Epidermal melanocyte (primary cell): ENCODE results near the gene NXT1.

Source experiments
- DNase-seq: peaks from one replicate; pipeline ENCODE4 v3.0.0; 2011; ENCODE audit warnings: low spot score; ENCODE audit not compliant: insufficient read length

NXT1 gene

DNA sequence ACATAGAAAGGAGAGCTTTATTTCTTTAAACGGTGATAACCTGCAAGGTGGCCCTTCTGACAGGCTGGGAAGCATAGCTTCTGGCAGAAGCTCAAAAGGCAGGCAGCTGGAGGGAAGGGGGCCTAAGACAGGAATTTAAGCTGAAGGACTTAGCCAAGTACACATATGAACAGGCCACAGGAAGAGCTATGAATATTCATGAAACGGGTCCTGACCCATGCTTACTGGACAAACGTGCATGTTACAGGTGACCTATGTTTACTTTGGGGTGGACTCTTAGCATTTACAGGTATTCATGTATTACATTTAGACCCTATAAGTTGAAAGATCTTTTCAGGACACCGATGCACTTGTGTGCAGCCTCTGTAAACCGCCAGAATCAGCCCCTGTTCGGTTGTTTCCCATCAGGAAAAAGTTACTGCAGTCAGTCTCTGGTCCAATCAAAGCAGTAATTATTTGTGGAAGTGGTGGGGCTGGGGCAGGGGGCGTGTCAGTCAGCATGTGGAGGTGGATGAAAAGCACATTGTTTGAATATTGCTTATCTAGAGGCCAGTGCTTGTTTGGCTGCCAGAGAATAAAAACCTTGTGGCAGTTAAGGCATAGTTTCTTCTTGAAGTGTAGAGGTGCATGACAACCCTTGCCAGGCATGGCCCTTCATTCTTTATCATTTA, 8.5 kb downstream of the NXT1 start:
- DNase-seq: no peak

DNA sequence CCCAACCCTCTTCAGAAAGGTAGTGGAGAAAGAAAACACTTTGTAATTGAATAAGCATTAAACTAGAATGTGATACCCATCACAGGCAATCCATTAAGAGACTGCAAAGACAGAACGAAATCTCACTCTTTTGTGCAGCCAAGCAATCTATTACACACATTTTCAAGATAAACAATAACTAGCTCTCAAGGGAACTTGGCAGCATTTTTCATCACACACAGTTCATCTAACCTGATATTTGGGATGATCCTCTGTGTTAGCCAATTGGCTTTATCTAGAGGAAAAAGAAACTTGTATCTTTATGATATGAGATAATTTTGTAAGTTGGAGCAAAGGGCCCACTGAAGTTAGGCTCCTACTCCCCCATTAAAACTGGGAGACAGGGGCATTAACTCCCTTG, 9.9 kb downstream of the NXT1 start:
- no peak for DNase-seq

DNA sequence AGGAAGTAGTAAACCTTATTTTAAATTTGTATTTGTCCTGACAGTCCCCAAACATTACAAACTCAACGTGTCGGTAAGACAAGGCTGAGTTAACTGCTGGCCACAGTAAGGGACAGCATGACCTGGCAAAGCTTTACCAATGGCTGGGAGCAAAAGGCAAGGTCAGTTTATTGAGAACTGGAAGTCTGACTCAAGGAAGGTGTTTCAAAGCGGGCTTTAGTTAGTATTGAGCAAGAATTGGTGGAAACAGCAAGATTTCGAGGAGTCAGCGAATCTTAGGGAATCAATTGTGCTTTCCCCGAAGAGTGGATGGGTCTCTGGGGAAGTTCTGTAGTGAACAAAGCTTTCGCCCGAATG, 10.5 kb downstream of the NXT1 start:
- DNase-seq: no peak

- peak; percentile 85 for DNase-seq
Measured at GRCh38 chr20:23361476-23362391, 11.1 kb downstream of the NXT1 start, which contains the start of gene GZF1. Gene GZF1, plus strand, starts transcription at chr20:23362182. Its CDS starts 2,202 bp downstream, at chr20:23364384.

DNA sequence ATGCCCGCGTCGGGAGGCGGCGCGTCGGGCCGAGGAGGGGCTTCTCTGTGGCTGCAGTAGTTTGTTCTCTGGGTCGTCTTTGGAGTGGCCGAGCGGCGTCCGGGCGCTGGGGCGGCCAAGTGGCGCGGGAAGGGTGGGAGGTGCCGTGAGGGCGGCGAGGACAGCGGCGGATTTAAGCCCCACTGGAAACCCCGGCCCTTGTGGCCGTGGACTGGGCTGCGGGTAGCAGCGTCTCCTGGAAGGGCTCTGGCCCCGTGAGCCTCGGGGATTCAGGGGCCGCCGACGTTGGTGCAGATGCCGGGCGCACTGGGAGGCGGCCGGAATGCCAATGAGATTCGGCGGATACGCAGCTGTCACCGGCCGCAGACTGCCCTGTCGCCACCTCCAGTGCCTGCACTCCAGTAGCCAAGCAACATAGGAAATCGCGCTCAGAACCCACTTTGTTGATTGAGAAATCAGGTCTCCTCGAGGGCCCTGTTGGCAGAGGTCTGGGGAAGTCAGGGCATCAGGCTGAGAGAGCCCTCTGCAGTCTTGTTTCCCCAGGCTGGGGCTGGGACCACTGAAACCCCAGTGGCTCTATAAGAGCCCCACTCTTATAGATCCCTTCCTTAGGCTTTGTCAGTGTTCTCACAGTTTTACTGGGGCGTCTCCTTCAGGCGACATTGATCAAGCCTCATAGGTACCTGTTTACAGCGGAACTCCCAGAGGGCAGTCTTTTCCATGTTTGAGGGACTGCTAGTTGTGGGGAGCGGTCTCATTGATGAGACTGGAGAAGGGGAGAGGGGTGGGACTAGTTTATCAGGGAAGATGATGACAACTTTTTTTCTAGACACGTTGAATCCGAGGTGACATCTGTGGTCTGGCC, 12.0 kb downstream of the NXT1 start:
- DNase-seq: no peak

DNA sequence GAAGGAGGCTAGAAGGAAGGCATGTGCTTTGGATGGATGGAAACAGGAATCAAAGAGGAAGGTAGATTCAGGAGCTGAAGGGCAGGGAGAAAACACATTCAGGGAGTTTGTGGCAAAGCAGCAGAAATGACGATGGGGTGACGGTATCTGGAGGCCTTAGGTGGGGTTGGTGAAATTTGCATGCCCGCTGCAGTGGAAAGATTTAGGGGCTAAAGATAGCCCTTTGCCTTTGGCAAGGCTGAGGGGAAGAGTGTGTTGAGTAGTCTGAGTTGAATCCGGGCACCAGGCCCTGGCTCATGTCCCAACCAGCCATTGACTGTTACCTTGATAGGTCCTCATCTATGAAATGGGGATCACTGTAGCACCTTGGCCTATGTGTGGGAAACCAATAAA, 12.7 kb downstream of the NXT1 start:
- DNase-seq: no peak

GRCh38 chr20:23365390-23366165, 15.0 kb downstream of the NXT1 start:
- DNase-seq: no peak

DNA sequence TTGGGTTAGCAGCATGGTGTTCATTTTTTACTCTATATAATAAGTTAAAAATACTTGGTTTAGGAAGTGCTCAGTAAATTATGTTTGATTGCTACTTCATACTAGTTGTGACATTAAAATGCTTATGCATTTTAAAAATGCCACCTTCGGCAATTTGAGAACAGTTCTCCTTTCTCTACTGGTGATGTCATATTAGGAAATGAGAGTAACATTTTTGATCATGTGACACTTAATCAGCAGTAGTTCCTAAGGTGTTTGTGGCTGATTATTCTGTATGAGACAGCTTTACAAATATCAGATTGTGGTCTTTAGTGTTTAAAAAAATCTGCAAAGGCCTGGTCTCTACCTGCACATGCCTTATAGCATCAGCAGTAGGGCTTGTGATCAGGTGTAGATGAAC, 15.8 kb downstream of the NXT1 start:
- no peak for DNase-seq

DNA sequence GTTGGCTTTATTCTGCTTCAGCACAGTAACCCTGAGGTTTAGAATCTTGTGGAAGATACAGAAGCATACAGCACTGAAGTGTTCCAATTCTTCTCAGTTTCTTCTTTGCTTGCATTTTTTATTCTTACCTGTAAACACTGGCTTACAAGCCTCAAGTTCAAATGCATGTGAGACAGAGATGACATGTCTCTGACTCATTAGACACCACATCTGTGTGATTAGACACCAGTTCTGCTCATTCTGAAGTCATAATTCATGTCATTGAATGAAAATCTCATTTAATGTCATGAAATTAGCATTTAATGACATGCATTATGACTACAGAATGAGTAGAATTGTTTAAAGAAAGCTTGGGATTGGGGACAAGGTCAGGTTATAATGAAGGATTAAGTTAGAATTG, 17.2 kb downstream of the NXT1 start:
- DNase-seq: no peak

- no peak for DNase-seq
Measured at GRCh38 chr20:23368316-23369071, 17.9 kb downstream of the NXT1 start.

DNA sequence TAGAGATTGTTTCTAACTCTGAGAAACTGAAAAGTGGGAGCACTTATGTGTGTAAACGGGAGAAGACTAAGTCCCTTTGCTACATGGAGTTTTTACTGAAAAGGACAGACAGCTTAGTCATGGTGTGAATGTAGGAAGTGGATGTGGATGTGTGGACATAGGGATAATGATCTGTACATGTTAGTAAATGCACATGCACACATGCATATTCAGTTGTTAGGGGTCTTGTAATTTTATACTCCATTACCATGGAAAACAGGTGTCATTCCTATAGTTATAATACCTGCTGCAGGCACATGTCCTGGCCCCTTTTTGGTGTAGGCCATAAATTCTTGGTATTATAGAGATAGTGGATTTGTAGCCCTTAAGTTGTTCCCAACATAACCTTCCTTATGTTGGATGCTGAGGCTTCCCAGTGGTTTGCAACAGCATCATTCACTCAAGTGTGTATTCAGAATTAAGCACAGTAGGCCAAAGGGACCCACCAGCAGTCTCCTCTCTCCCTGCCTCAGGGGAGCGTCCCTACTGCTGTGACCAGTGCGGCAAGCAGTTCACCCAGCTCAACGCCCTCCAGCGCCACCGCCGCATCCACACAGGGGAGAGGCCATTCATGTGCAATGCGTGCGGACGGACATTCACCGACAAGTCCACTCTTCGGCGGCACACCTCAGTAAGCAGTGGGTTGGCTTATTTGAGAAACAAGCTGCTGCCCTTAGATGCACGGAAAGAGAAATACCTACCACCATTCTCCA, 18.7 kb downstream of the NXT1 start:
- no peak for DNase-seq

DNA sequence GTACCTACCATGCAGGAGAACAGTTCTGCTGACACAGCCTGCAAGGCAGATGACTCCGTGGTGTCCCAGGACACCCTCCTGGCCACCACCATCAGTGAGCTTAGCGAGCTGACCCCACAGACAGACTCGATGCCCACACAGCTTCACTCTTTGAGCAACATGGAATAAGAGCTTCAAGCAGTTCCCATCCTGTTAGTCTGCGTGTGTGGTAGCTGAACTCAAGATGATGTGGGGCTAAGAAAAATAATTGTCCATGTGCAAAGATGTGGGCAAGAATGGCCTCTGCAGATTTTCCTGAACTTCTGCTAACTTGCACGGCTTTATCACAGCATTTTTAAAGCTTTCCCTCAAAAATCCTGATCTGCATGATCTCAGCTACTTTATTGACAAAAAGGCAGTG, 19.7 kb downstream of the NXT1 start:
- no peak for DNase-seq

GRCh38 chr20:23370873-23371272, 20.3 kb downstream of the NXT1 start:
- DNase-seq: no peak

DNA sequence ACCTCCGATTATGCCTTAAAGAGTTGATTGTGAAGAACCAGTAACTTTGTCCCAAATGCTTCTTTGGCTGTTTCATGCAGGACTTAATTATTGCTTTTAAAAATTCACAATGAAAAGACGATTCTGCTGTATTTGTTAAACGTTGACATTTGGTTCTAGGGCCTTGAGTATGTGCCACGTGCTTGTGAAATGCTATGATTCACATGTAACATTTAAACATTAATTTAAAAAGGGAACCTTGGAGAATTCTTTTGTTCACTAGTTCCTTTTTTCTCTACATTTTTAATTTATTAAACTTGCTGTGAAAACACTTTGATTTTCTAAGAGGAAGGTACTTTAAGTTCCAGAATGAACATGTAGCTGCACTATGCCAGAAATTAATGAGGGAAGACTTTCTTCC, 20.9 kb downstream of the NXT1 start:
- no peak for DNase-seq

DNA sequence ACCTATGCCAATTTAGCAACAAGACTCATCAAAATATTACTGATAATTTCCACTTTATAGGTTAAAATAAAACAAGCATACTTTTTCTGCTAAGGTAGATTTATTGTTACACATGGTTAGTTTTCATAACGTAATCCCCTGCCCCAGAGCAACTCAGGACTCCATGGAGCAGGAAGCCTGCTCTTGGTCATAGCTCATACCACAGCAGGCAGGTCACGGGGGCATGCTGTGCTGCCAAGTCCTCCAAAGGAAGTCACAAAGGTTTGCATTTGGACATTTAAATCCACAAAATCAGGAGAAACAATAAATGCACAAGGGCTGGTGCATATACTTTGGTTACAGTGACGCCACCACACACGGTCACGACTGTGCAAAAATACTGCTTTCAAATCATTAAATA, 23.9 kb downstream of the NXT1 start:
- no peak for DNase-seq

DNA sequence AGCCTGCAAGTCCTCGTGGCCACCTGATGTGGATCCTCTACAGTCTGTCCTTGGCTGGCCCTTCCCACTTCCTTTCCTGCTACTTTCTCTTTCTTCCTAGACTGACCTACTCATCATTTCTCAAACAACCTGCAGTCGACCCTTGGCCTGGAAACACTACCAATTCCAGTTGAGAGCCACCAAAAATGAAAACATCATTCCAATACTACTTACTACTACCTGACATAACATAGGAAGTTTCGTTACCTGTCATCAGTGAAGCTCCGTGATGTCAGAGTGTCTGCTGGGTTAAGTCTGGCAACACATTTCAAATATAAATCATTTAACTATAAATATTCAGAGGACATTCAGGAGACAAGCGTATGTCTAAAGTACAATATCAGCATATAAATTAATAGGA, 25.2 kb downstream of the NXT1 start:
- no peak for DNase-seq

DNA sequence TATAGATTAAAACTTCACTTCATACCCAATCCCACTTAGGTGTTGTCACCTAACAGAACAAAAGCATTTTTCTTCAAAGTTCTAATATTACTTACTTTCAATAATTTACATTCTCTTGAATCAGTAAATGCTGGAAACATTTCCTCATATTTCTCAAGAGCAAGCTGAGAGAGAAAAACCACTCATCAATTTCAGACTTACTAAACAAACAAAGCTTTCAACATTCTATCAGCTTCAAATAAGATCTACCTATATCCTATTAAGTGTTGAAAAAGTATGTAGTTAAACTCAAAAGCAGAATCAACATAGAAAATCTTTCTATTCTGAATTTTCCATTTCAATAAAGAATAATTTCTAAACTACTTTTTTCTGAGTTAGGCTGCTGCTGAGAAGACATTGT, 29.2 kb downstream of the NXT1 start:
- DNase-seq: no peak

DNA sequence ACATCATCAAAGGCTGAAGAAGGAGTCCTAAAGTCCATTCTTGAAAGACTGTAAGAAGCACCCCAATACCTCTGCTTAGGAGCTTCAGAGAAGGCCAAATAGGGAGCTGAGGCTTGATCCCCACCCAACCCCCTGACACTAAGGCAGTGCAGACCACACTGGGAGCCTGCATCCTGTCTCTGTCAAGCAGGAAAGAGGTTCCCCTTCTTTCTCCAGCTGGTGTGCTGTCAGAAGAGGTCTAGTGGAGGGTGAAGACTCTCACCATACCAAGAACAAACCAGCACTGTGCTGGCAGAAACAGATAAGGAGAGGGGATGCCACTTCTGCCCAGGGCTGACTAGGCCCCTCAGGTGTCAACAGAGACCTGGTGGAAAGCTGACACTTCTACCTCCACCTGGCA, 31.3 kb downstream of the NXT1 start:
- DNase-seq: no peak

GRCh38 chr20:23386304-23387117, 35.9 kb downstream of the NXT1 start:
- DNase-seq: no peak
